Fibroblast of peridontal ligament (primary cell): ENCODE results near the gene DLX3.

ENCODE experiments used
- DNase-seq: peaks from one replicate; pipeline ENCODE4 v3.0.0-alpha.2; 2010; ENCODE audit errors: extremely low read depth

The DLX3 gene

DNA sequence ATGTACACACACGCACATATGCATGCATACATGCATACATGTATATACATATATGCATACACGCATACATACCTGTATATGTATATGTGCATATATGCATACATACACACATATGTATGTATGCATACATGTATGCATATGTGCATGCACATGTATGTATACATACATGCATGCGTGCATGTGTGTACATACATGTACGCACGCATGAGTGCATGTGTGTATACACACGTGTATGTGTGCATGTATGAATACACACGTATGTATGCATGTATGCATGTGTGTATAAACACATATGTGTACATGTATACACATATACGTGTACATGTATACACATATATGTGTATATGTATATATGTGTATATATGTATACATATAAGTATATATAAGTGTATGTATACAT is 28.5 kb upstream of the DLX3 start:
- DNase-seq, result no peak

DNA sequence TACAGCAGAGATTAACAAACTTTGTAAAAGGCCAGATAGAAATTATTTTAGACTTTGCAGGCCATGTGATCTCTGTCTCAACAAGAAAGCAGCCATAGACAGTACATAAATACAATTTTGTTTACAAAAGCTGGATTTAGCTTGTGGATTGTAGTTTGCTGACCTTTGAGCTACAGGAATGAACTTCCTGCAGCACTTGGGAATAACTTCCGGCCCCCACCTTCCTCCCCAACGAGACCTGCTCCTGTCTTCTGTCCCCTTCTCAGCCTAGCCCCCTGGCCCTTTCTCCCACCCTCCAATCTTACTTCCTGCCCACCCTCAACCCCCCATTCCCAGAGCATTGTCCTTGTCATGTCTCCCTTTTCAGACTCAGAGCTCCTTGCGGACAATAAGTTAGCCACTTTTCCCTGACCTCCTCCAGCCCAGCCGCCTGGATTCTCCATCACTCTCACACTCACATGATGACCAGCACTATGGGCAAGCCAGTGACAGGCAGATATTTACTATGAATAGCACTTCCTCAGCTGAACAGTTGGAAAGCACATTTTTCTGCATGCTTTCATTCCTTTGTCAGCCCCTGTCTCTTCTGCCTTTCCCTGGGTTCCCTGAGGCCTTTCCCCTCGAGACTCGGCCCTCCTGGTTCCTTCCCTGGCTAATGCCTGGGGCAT is 27.6 kb upstream of the DLX3 start:
- DNase-seq, result no peak

- no peak for DNase-seq
Observed at GRCh38 chr17:50021681-50022370, 26.8 kb upstream of the DLX3 start.

GRCh38 chr17:50020841-50021599 is 26.0 kb upstream of the DLX3 start:
- no peak for DNase-seq

DNA sequence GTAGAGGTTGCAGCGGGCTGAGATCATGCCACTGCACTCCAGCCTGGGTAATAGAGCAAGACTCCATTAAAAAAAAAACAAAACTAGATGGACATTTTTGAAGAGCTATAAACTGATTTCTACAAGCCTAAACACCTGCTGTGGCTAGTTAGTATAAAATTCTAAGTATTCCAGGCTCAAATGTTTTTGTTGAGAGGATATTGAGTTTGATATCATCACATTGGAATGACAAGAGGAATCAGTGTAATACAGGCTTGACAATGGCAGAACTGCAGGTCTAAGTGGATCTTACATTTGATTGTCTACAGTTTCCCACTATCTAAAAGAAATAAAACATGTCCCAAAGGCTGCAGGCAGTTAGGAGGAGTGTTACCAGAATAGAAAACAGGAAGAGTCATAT is 23.9 kb upstream of the DLX3 start:
- DNase-seq, result no peak

DNA sequence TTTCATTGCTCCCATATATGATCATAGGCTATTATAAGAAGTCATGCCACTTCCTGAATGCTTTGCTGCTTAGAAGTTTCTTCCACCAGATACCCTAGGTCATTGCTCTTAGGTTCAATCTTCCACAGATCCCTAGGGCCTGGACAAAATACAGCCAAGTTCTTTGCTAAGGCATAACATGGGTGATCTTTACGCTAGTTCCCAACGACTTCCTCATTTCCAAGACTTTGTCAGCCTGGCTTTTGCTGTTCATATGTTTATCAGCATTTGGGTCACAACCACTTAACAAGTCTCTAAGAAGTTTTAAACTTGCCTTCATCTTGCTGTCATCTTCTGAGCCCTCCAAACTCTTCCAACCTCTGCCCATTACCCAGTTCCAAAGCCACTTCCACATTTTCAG is 20.1 kb upstream of the DLX3 start:
- no peak for DNase-seq

GRCh38 chr17:50014471-50015088 is 19.6 kb upstream of the DLX3 start:
- no peak for DNase-seq

DNA sequence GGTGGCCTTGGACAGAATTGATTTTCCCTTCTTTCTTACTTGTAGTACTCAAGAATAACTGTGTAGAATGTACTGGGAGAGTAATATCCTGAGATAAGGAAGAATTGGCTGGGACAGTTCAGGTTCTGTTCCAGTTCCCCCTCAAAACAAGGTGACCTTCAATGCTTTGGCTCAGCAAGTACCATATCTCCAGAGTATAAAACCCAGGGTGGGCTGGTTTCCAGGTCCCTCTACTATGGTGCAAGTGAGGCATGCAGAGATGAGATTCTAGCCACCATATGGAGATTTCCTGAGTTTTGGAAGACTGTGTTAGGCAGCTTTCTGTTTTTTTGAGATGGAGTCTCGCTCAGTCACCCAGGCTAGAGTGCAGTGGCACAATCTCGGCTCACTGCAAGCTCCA is 18.1 kb upstream of the DLX3 start:
- no peak for DNase-seq

GRCh38 chr17:50009282-50009681 is 14.3 kb upstream of the DLX3 start:
- no peak for DNase-seq

- DNase-seq, result no peak
Observed at GRCh38 chr17:50003911-50004310, 8.9 kb upstream of the DLX3 start.

DNA sequence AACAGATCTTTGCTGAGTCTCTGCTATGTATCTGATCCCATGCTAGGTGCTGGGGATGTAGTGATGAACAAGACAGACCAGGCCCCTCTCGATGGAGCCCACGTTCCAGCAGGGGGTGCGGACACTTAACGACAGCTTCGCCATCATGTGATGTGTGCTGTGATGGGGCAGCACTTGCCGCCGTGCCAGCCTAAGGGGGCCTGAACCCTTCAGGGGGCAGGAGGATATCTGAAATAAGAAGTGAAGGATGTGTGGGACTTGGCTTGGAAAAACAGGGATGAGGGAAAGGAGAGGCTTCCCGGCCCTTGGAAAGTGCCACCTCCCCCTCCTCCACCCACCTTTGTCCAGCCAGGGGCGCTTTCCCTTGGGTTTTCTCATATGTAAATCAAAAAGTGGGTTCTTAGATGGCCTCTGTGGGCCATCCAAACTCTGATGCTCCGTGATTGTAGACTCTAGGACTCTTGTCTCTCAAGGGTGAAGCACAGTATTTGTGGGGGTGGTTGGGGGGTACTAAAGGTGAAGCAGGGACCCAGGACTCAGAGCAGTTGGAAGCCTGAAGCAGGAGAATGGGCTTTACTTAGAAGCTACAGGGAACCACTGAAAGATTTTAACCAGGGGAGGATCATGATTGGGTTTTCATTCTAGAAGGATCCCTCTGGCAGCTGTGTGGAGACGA is 4.0 kb upstream of the DLX3 start:
- no peak for DNase-seq

DNA sequence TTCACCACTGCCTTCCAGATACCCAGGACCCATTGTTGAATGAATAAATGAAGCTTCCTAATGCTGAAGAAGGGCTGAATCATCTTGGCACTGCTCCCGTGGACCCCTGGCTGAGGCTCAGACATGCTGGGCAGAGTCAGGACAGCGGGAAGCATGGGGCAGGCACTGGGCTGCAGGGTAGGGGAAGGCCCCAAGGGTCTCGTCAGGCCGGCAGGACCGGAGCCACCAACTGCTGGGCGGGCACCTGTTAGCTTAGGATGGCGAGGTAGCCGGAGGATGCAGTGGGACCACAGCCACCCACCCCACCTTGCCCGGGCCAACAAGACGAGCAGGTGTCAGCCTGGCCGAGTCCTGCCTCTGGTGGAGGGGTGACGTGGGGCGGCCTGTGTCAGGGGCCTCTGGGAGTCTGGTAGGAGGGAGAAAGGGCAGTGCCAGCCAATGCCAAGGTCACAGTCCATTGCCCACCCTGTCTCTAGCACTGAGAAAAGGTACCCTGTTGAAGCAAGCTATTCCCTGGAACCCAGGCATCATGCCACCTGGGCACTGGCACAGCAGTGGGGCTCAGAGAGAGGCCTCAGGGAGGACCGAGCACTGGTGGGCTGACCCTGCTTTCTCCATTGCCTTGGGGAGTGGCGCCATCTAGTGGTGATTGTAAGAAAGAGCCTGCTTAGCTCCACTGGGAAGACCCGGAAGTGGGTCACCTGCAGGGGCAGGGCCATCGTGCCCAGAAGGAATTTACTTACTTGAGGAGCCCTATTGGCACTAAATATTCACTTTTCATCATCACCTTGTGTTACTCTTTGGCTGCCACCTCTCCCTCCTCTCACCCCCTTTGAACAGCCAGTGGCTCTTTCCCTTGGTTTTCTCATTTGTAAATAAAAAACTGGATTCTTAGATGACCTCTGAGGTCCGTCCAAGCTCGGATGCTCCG is 3.0 kb upstream of the DLX3 start:
- peak; percentile 82 for DNase-seq

- no peak for DNase-seq
Observed at GRCh38 chr17:49997301-49997650, 2.3 kb upstream of the DLX3 start.

DNA sequence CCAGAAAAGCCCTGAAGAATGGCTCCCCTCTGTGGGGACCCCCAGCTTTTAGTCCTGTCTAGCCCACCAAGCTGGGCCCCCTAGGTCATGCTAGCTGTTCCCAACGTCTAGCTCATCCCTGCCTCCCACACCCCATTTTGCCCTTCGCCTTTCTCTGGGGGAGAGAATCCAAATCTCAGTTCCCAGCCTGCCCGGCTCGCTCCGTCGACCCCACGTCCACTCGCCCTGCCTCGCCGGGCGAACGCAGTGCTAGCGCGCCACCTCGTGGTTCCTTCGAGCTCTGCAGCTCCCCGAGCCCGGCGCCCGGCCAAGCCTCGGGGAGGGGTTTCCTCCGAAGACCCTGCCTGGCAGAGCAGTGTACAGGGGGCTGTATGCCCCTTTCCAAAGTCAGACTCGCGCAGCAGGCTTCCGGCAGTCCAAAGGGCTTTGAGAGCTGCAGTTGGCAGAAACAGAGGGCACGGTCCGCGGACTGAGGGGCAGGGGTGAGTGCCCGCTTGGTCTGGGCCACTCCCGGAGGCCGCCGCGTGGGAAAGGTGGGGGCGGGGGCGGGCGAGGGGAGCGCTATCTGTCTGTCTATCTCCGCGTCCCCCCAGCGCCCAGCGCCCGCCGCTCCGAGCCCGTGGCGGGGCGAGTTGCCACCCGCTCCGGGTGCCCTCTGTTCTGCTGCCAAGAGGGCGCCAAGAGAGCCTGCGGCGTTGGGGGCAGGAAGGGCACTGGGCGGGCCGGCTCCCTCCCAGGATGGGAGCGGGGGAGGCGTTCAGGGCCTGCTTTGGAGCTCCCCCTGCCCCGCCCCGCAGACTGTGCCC is 1.7 kb upstream of the DLX3 start:
- peak; percentile 14 for DNase-seq

DNA sequence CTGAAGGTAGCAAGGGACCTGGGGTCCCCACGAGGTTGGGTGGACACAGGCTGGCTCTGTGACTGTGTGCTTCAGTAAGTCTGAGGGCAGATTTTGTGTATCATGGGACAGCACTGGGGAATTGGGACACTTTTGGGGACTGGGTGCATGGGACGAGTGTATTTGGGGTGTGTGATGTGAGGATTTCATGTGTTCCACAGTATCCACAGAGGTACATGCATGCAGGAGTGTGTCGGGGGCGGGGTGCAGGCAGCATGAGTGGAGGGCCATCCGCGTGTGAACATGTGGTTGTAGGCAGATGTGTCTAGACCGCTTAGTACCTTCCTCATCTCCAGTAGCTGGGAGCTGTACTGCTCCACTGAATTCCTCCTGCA is 1.1 kb upstream of the DLX3 start:
- no peak for DNase-seq

- no peak for DNase-seq
Observed at GRCh38 chr17:49994085-49995054, 654 bp downstream of the DLX3 start.

DNA sequence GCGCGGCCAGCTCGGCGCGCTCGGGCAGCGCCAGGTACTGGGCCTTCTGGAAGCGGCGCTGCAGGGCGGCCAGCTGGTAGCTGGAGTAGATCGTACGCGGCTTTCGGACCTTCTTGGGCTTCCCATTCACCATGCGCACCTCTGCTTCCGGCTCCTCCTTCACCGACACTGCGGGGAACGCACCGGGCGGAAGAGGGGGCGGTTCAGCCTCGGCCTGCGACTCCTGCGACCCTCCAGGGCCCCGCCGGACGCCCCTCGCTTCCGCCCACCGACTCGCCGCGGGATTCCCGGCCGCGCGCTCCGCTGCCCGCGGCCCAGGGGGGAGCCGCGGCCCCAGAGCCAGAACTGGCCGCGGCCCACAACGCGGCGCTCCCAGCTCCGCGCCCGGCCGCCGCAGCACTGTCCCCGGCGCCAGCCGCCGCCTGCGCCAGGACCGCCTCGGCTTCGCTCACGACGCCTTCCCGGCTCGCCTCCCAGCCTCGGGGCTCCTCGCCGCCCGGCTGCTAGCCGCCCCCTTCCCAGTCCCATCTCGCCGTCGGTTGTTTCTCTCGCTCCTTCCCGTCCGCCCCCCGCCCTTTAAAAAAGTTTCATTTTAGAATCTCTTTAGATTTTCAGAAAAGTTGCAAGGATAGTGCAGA is 1.5 kb downstream of the DLX3 start:
- no peak for DNase-seq

DNA sequence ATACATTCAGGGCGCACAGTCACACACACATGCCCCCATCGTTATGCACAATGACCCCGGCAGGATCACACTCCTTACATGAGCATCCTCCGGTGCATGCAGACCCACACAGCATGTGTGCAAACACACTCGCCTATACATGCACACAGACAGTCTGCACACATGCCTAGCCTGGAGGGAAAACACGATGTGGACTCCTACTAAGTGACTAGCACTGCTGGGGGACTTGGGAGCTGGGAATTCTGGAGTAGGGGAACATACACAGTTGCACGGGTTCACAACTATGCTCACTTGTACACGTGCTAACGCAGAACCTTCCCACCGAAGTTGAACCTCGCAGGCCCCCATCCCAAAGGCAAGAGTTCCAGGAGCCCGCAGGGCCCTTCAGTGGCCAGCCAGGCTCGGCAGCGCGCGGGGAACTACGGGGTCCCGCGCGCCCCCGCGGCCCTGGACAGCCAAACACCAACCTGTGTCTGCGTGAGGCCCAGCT is 2.0 kb downstream of the DLX3 start:
- no peak for DNase-seq
